Caco-2 (cell line): Measurements from ENCODE around the gene SLC4A4. TPM values are rescaled to one million over a fixed set of nuclear protein-coding genes. Genes with fewer than 3 reads are reported as not detected.

ENCODE experiments used
- BruUV-seq: library from RNA; stranded (reverse); fragments of 400-500 nt; replicated peaks from 2 replicates; lab custom pipeline; 2021; lab: Mats Ljungman, UMichigan
- CTCF ChIA-PET: fragments of 300-600 bp; sonication (Branson Sonifier 250); formaldehyde crosslinking; loops from one replicate; lab custom pipeline; 2022; ENCODE audit warnings: antibody characterized with exemption; lab: Charles Lee
- POLR2A ChIA-PET: fragments of 300-600 bp; sonication (Branson Sonifier 250); formaldehyde crosslinking; loops from one replicate; lab custom pipeline; 2022; ENCODE audit warnings: antibody characterized with exemption; lab: Charles Lee
- DNase-seq, 2 experiments: peaks; one replicate each; pipeline versions ENCODE4 v3.0.0 to v3.0.0-alpha.2; 2020 to 2022
- H3K27me3 ChIP-seq: replicated peaks from 2 replicates; pipeline ENCODE4 v1.6.0; 2011; ENCODE audit warnings: low read length; ENCODE audit not compliant: control insufficient read depth, insufficient read depth
- H3K36me3 ChIP-seq: 2 replicates; pipeline ENCODE4 v1.5.1; 2011; ENCODE audit warnings: low read length; ENCODE audit not compliant: control insufficient read depth, insufficient read depth
- H3K4me1 ChIP-seq: fragments of 250-450 bp; sonication (Bioruptor Pico); 2 replicates; pipeline ENCODE4 v1.5.1; 2020; ENCODE audit warnings: mild to moderate bottlenecking
- H3K4me3 ChIP-seq: 2 replicates; pipeline ENCODE4 v1.5.1; 2011; ENCODE audit warnings: low read depth, mild to moderate bottlenecking, control low read depth, low read length
- H3K9me3 ChIP-seq: fragments of 250-450 bp; sonication (Bioruptor Pico); 2 replicates; pipeline ENCODE4 v1.5.1; 2020; ENCODE audit warnings: mild to moderate bottlenecking, moderate library complexity
- H3K27ac Mint-ChIP-seq: one replicate; pipeline ENCODE4 v1.8.0; 2022; ENCODE audit warnings: mixed read lengths; ENCODE audit not compliant: unreplicated experiment
- H3K27me3 Mint-ChIP-seq: one replicate; pipeline ENCODE4 v1.8.0; 2022; ENCODE audit warnings: mixed read lengths; ENCODE audit not compliant: insufficient read depth, unreplicated experiment
- H3K36me3 Mint-ChIP-seq: one replicate; pipeline ENCODE4 v1.8.0; 2022; ENCODE audit warnings: mild to moderate bottlenecking, mixed read lengths; ENCODE audit not compliant: insufficient read depth, unreplicated experiment
- H3K4me1 Mint-ChIP-seq: one replicate; pipeline ENCODE4 v1.8.0; 2022; ENCODE audit warnings: low read depth, mixed read lengths; ENCODE audit not compliant: unreplicated experiment
- H3K4me3 Mint-ChIP-seq: one replicate; pipeline ENCODE4 v1.8.0; 2022; ENCODE audit warnings: mild to moderate bottlenecking, moderate library complexity, mixed read lengths; ENCODE audit not compliant: unreplicated experiment
- H3K9me3 Mint-ChIP-seq: one replicate; pipeline ENCODE4 v1.8.0; 2022; ENCODE audit warnings: mixed read lengths; ENCODE audit not compliant: unreplicated experiment
- intact Hi-C: fragments of 100-400 bp; cut with micrococcal nuclease; formaldehyde crosslinking; loops from one replicate; pipeline ENCODE4 v1.10.0; 2022; ENCODE audit not compliant: unreplicated experiment
- total RNA-seq: library from RNA; stranded (reverse); gene quantifications from 2 replicates; pipeline ENCODE4 v1.2.3, GENCODE V29; 2022
- TF ChIP-seq, protein P1 (sequence below), 2 experiments: fragments of 200-600 bp in 1 of 2; IDR thresholded peaks; 1 replicate in 1 of 2; 2 replicates in 1 of 2; pipeline versions ENCODE4 v1.5.1 to v1.8.0; 2011 to 2022; ENCODE audit warnings: antibody characterized with exemption in 1 of 2, control low read depth in 1 of 2, inconsistent platforms in 1 of 2, low read depth in 1 of 2, low read length in 1 of 2, mild to moderate bottlenecking in 1 of 2, moderate library complexity in 1 of 2; ENCODE audit not compliant: insufficient read depth in 1 of 2, severe bottlenecking in 1 of 2, unreplicated experiment in 1 of 2

Gene SLC4A4
- total RNA-seq, 1 experiment from 2014 or later: 0.29 TPM

GRCh38 chr4:71382125-71382899 is 43.5 kb downstream of the SLC4A4 start:
- BruUV-seq: no TSS peak
- Mint-ChIP-seq H3K27me3 (no peaks in the 10 kb centered on the region), H3K4me3 (no peak overlapping the region), H3K27ac (no peak overlapping the region), H3K4me1 (no peaks in the 10 kb centered on the region), H3K9me3 (no peaks in the 10 kb centered on the region), H3K36me3 (no peaks in the 10 kb centered on the region)
- Histone ChIP-seq H3K4me3 (no peak overlapping the region), H3K9me3 (no peaks in the 10 kb centered on the region), H3K27me3 (no peaks in the 10 kb centered on the region), H3K4me1 (peaks cover 9% of the 10 kb centered on the region; the same call in 1 of the 2 replicates), H3K36me3 (no peaks in the 10 kb centered on the region)
- no peak for DNase-seq
- ChIA-PET POLR2A (no interaction called here), CTCF (no interaction called here)
- TF ChIP-seq, protein P1, sequence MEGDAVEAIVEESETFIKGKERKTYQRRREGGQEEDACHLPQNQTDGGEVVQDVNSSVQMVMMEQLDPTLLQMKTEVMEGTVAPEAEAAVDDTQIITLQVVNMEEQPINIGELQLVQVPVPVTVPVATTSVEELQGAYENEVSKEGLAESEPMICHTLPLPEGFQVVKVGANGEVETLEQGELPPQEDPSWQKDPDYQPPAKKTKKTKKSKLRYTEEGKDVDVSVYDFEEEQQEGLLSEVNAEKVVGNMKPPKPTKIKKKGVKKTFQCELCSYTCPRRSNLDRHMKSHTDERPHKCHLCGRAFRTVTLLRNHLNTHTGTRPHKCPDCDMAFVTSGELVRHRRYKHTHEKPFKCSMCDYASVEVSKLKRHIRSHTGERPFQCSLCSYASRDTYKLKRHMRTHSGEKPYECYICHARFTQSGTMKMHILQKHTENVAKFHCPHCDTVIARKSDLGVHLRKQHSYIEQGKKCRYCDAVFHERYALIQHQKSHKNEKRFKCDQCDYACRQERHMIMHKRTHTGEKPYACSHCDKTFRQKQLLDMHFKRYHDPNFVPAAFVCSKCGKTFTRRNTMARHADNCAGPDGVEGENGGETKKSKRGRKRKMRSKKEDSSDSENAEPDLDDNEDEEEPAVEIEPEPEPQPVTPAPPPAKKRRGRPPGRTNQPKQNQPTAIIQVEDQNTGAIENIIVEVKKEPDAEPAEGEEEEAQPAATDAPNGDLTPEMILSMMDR (IDR thresholded peaks at IDR 0.05; ENCODE audit: insufficient read depth in 1 of 2, low read depth in 1 of 2, low read length in 1 of 2, severe bottlenecking in 1 of 2, unreplicated experiment in 1 of 2): no peak
- intact Hi-C loops: no loop called here

GRCh38 chr4:71382900-71383560 is 44.2 kb downstream of the SLC4A4 start:
- no peak for DNase-seq
- Histone ChIP-seq H3K9me3 (no peaks in the 10 kb centered on the region), H3K27me3 (no peaks in the 10 kb centered on the region), H3K4me1 (peaks cover 9% of the 10 kb centered on the region; the same call in 1 of the 2 replicates), H3K36me3 (no peaks in the 10 kb centered on the region), H3K4me3 (no peak overlapping the region)
- no TSS peak for BruUV-seq
- Mint-ChIP-seq H3K4me3 (no peak overlapping the region), H3K36me3 (no peaks in the 10 kb centered on the region), H3K27me3 (no peaks in the 10 kb centered on the region), H3K27ac (no peak overlapping the region), H3K9me3 (no peaks in the 10 kb centered on the region), H3K4me1 (no peaks in the 10 kb centered on the region)
- POLR2A ChIA-PET: no interaction called here
- TF ChIP-seq, protein P1 (IDR thresholded peaks at IDR 0.05; ENCODE audit: insufficient read depth in 1 of 2, low read depth in 1 of 2, low read length in 1 of 2, severe bottlenecking in 1 of 2, unreplicated experiment in 1 of 2): no peak
- intact Hi-C loops: no loop called here
- CTCF ChIA-PET: no interaction called here

DNA sequence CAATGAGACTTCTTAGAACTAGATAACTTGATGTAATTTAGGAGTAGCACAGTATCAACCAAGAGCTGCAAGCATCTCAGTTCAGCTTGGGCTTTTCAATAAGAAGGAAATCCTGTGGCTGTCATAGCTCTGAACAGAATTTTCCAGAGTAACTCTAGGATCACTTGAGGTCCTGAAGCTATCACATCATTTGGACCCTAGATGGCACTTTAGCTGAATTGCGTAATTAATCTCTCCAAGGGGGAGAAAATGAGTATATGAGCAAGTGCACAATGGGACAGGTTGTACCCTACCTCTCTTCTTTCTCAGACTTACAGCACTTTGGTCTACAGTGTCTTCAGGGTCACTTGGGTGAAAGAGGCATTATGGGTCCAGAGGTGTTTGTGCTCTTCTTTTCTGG is 45.2 kb downstream of the SLC4A4 start:
- POLR2A ChIA-PET: no interaction called here
- intact Hi-C loops: no loop called here
- no peaks in the 10 kb centered on the region for H3K27me3 Mint-ChIP-seq

More for the DNA sequence above, 45.2 kb downstream of the SLC4A4 start:
- Mint-ChIP-seq H3K27ac (no peak overlapping the region), H3K4me3 (no peak overlapping the region), H3K9me3 (no peaks in the 10 kb centered on the region), H3K4me1 (peaks cover 5% of the 10 kb centered on the region), H3K36me3 (no peaks in the 10 kb centered on the region)
- Histone ChIP-seq H3K4me1 (peaks cover 13% of the 10 kb centered on the region), H3K9me3 (no peaks in the 10 kb centered on the region), H3K4me3 (no peak overlapping the region), H3K36me3 (no peaks in the 10 kb centered on the region), H3K27me3 (no peaks in the 10 kb centered on the region)
- no TSS peak for BruUV-seq
- CTCF ChIA-PET: no interaction called here
- TF ChIP-seq, protein P1 (IDR thresholded peaks at IDR 0.05; ENCODE audit: insufficient read depth in 1 of 2, low read depth in 1 of 2, low read length in 1 of 2, severe bottlenecking in 1 of 2, unreplicated experiment in 1 of 2): no peak
- no peak for DNase-seq
